Astrocyte of the hippocampus (primary cell): ENCODE data around the gene PTPRN2.

Source experiments
- DNase-seq: peaks from one replicate; pipeline ENCODE4 v3.0.0; 2011; ENCODE audit warnings: low read depth, low spot score

Gene PTPRN2

DNA sequence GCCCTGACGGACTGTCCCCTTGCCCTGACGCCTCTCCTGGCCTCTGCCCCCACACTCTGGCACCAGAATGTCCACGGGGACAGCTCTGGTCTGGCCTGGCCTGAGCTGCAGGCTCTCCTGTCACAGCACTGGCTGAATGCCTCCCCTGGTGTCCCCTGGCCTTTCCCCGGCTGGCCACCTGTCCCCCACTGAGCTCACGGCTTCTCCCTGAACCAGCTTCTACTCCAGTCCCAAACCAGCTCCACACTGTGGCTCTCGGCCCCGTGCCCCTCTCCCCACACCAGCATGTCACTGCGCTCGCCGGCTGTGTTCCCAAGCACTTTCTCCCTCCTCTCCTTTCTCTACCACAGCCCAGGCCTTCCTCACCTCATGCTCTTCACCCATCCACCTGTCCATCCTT lies 864.4 kb downstream of the PTPRN2 start:
- no peak for DNase-seq

DNA sequence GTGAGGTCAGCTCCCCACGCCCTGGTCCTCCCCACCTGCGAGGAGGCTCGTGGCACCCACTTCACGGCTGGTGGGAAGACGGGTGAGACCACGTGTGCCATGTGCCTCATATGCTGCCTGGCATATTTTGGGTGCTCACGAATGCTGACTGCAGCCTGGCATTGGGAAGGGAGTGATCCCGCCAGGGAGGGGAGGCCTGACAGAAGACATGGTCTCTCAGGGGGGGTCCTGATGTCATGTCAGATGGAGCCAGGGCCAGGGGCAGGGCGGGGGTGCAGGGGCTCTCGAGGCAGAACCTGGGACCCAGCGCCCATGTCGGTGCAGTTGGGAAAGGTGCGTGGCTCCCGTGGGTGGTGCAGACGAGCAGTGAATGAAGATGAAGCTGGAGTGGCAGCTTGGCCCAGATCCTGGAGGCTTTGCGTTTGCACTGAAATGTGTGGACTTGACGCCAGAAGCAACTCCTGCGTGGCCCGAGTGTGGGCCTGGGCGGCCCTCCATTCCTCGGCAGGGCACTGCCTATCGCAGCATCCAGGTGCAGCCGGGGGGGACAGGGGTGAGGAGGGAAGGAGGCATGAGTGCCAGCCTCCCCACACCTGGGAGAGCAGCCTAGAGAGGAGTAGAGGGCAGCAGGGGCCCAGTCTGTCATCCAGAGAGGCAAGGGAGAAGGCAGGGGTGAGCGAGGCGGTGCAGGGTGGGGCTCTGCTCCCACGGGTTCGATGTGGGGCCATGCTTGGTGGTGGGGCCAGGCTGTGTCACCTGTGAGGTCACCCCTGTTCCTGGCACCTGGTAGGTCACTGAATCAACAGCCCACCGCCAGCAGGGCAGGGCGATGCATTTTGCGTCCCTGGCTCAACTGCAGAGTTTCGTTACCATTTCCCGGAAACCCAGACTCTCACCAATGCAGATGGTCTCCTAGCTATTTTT lies 865.2 kb downstream of the PTPRN2 start:
- DNase-seq = no peak

DNA sequence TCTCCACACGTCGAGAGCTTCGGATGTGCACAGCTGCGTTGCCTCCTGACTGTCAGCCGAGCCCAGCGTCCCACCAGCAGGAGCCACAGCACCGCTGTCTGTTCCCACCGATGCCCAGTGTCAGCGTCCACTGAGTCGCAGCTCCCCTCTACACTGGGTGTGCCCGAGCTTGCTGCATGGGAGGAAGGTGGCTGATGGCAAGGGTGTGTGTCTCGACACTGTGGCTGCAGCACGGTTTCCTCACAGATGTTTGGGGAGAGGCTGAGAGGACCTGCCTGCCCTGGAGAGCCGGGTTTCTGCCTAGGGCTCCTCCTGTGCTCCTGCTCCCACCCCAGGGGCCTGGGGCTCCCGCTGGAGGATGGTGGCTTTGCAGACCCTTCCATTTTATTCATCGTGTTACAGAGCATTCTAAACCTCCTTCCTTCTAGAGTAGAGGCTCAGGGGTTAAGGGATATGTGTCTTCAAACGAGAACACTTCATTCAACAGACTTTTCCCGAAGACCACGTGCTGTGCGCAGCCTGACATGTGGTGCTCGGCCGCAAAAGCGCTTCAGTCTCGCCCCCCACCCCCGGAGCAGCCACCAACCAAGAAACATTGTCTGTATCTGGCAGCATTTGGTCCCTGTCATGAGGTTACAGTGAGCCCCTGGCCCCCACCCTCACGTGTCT lies 866.0 kb downstream of the PTPRN2 start:
- no peak for DNase-seq

DNA sequence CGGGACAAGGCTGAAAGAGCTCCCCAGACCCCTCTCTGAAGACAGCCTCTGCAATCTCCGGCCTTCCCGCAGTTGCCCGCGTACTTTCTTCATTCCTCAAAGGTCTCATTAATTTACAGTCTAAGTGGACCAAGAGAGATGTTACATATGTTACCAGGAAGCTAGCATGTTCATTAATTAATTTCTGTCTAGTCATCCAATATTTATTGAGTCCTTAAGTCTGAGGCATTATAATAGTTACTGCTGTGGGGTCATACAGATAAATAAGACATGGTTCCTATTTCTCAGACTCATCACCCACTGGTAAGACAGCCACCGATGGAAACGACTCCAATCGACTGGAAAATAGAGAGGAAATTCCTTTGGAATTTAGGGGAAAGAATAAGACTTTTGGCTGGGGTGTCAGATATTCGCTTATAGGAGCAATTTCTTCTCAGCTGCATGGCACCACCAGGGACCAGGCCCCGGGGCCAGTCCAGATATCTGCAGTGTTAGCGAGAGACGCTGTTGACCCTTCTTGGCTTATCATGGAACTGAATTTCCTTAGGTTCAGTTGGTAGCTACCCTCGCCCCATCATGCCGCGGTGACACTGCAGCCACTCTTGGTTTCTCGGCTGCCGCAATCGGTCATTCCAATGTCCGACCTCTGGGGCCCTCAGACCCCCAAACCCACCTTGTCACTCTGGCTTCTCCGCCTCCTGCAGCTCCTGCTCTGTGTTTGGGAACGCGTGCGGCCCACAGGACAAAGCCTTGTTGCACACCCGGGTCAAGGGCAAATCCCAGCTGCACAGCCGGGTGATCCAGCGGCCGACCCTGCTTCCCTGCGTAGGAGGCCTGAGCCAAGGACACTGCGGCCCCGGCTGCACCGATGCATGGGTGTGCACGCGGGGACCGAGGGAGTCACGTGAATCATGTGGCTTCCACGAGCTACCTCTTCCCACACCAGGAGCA lies 867.6 kb downstream of the PTPRN2 start:
- DNase-seq = no peak

DNA sequence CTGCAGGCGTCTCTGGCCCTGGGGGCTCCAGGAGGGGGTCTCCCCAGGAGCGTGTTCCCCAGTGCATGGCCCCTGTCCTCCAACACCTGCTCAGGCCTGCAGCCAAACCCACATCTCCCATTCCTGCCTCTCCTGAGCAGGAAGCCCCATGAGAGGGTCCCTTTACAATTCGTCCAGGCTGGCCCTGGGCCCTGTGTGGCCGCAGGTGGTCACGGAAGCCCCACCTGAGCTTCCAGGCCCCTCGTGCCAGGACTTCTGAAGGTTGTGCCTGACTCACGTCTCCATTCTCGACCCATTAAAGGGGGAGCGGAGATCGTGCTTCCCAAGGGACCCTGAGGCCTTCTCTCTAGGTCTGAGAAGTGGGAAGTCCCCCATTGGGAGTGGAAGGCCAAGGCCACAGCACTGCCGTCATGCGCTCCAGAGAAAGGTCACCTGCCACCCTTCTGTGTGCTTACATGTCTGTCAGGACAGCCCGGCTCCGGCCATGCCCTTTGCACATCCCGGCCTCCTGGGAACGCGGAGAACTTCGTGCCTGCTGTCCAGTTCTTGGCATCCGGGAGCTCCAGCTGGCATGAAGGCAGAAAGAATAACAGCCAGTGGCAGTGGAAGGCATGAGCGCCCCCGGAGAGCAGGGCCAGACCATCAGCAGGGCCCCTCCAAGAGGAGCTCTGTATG lies 868.5 kb downstream of the PTPRN2 start:
- no peak for DNase-seq

DNA sequence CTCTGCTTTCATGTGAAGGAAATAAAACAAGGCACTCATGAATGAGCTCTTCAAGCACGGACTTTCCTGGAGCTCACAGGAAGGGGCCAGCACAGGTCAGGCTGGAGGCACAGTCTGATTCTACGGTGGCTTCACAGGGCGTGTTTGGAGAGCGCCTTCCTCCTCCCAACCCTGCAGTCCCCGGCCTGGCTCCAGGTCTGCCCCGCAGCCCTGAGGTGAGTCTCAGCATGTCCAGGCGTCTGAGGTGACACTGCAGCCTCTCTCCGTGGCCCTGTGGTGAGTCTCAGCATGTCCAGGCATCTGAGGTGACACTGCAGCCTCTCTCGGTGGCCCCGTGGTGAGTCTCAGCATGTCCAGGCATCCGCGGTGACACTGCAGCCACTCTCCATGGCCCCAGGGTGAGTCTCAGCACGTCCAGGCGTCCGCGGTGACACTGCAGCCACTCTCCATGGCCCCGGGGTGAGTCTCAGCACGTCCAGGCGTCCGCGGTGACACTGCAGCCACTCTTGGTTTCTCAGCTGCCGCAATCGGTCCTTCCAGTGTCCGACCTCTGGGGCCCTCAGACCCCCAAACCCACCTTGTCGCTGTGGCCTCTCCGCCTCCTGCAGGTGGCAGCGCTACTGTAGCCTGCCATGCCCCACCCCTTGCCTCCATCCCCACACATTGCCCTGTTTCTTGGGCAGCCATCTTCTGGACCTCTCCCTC lies 869.2 kb downstream of the PTPRN2 start:
- DNase-seq = no peak

DNA sequence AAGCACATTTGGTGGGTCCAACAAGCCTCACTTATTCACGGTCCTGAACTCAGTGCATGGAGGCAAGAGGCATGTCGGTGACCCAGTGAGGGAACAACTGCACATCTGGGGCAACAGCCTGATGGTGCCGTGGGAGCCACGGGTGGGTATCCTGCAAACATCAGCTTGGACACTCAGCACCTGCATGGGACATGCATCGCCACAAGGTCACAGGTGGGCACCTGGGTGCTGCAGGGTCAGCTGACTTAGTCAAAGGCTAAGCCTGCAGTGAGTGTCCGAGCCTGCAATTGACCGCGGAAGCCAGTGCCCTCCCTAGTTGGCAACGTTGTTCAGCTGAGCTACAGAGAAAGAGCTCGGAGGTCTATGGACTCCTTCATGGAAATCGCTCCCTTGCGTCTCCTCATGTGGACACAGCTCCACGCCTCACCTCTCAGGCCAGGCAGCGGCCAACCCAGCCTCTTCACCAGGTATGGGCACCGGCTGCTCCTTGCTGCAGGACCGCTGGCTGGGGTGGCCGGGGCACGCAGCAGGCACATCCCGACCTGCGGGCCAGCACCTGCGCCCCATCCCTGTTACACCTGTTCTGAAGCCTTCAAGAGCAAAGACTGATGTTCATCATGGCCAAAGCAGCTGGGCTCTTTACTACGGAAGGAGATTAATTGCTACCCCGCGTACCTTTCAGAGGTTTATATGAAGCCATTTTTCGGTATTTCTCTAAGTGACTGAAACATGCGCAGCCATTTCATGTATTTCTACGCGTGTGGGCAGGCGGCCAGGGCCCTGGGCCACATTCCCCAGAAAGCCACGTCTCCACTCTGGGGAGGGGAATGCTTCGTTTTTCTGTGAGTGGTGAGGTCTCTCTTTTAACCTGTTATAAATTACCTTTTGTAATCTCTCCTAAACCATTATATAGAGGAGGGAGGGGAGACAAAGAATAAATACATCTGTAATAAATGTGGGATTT lies 870.1 kb downstream of the PTPRN2 start:
- DNase-seq = no peak

DNA sequence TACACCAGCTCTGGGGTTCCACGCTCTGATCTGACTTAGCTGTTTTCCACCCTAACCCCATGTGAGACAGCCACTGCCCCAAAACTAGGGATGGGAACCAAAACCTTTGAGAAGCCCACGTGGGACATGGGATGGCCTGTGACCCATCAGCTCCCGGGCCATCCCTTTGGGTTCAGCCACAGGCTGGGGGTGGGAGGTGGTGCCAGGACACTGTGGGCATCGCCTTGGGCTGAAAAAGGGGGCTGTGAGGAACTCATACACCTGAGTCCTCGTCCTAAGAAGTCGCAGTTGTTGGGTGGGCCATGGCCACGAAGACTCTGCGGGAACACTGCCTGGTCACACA lies 871.7 kb downstream of the PTPRN2 start:
- DNase-seq = no peak

DNA sequence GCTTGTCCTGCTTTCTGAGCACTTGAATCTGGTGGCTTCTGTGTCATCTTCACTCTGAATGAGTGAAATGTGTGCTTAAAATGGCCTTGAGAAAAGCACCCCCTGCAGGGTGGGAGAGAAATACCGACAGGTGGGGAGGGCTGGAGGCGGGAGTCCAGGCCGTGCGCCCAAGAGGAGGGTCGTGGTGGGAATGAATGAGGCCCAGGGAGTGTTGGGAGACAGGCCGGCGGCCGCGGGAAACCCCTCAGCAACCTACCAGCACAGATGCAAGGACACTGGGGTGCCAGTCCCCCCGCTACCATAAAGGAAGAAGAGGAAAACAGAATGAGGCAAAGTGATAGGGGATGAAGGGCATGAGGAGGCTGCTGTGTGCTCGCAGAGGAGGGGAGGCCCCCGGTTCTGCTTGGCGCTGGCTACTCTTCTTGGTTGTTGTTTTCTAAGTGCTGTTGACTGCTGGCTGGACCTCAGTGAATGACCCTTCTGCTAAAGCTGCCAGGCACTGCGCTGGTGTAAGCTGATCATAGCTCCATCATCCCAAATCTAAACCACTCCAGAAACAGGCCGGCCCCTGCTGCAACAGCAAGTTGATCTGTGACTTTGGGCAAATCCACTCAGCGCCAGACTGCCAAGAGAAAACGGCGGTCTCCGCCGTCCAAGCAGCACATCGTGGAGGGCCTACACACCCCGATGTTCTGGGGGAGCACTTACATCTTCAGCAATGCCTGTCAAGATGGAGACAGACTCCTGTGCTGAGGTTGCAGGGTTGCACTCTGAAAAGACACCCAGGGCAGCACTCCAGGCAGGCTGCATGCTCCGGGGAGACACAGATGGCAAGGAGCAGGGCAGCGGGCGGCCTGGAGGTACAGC lies 872.3 kb downstream of the PTPRN2 start:
- no peak for DNase-seq

DNA sequence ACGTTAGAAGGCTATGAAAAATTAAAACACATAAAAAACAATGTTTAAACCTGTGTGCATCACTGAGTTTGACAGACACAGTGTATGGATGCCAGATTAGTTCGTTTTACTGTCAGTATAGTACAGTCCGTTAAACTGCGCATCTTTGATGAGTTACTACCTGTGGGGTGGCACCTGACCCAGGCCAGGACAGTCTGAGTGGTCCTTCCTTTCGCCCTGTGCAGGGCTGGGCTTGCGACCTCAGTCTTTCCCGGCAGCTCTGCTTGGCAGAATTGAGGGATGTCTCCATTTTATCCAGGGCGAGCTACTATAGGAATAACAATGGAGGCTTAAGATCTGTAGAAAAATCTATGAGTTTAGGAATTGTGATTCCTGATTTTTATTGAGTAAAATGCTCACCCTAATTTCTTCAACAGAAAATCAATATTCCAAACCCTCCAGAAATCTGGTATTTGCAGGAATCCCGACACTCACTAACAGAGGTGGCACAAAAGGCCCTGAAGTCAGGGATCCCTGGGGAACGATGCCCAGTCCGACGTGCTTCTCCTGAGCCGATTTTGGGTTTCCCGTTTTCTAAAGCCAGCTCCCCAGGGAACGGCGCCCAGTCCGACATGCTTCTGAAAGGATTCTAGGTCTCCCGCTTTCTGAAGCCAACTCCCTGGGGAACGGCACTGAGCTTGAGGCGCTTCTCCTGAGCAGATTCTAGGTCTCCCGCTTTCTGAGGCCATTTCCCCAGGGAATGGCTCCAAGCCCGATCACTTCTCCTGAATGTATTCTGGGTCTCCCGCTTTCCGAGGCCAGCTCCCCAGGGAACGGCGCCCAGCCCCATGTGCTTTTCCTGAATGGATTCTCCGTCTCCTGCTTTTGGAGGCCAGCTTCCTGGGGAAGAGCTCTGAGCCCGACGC lies 873.2 kb downstream of the PTPRN2 start:
- DNase-seq = no peak

DNA sequence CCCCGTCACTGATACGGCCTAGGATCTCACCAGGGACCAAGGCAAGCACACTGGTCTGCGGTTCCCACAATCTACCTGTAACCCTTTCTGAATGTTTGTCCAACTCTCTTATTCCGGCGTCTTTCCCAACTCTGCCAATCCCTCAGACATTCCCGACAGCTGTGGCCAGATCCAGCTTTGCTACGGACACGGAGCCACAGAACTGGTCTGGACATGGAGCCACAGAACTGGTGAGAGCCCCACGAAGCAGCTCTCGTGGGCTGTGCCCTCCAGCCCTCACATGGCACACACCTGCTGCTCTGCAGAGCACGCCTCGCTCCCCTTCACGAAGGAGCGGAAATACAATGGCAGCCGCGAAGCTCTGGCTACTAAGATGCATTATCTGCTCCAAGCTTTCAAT lies 874.0 kb downstream of the PTPRN2 start:
- no peak for DNase-seq

DNA sequence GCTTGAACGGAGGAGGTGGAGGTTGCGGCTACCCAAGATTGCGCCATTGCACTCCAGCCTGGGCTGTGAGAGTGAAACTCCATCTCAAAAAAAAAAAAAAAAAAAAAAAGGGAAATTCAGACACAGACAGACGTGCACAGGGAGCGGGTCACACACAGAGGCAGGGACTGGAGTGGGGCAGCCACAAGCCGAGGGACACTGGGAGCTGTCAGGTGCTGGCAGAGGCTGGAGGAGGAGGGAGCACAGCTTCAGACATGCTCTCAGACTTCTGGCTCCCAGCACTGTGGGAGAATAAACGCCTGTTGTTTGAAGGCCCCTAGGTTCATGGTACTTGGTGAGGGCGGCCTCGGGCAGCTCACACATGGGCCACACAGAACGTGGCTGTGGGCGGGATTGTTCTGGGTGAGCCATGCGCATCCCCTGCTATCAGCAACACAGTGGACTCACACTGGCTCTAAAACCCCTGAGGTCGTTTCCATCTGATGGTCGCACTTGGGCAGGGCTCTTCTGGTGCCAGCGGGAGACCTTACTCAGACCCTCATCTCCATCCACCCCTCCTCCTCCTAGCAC lies 874.9 kb downstream of the PTPRN2 start:
- no peak for DNase-seq

DNA sequence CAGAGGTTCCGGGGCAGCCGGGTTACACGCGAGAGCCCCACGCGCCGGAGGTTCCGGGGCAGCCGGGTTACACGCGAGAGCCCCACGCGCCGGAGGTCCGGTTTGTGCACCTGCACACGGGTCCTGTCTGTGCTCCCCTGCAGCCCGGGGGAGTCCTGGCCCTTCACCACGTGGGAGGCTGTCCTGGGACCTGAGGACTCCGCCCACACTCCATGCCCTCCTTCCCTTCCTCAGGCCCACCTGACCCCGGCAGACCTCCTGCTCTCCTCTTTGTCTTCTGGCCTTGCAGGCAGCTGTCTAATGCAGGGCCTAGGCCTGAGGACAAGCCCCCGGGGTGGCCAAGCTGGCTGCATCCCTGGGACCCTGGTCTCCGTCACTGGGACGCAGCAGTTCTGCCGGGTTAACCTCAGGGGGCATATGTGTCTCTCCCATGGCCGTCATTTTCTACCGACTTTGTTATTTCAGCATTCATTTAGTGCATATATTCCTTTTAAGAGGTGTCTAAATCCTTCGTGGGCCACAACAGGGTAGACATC lies 876.2 kb downstream of the PTPRN2 start:
- DNase-seq = no peak

DNA sequence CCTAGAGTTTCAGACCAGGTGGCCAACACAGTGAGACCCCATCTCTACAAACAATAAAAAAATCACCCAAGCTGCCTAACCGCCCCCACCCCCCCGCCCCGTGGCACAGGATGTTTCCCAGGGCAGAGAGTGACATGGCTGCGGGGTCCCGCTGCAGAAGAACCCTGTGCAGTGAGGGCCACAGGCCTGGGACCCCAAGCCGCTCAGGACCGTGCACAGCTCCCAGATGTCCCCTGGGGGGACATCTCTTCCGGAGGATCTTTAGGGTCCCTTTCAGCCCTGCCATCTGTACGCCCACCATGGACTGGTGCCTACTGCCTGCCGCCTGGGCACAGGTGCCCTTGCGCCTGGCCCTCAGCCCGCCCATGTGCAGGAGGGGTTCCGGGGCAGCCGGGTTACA lies 877.2 kb downstream of the PTPRN2 start:
- no peak for DNase-seq

DNA sequence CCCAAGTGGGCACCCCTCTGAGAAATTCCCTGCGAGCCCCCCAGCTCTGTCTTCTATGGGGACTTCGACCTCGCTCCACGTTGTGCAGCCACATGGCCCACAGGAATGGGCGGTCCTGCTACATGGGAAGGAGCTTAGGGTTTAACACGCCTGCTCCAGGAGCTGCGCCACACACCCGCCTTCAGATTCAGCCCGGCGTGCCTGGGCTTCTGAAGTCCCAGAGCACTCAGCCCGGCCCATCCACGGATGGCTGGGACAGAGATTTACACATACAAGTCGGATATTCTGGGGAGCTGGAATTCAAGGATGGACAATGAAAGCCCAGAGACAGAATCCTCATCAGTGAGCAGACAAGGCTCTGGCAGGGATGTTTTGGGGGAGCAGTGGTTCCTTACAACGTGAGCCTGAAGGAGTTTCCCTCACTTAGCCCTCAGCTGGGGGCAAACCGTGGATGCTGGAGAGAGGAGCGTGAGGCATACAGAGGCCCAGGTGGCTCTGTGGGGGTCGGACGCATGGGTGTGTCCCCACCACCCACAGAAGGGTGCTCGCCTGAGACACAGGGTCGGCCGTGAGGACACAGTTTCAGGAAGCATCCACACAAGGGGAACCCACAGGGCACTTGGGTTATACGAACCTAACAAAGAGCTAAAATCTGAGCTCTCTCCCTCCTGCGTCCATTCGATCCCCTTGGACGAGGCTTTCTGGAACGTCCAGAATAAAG lies 877.9 kb downstream of the PTPRN2 start:
- DNase-seq = no peak

DNA sequence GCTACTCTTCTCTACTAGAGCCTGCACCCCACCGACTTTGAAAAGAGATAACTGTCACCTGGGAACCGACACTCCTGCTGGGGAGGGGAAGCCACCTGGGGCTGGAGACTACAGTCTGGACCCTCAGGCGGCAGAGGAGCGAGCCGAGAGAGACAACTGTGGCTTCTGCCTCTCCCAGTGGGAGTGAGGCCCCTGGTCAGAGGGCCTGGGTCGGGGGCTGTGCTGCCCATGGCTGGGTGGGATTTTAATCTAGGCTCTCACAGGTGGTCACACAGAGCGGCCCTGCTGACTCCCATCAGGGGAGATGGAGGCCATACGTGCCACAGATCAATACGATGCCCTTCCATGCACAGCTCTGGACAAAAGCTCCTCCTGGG lies 878.7 kb downstream of the PTPRN2 start:
- no peak for DNase-seq
